ENCODE data around the gene ASIC1. TPM values are rescaled to one million over a fixed set of nuclear protein-coding genes. Genes with fewer than 3 reads are reported as not detected.

Gene ASIC1
- total and polyA plus RNA-seq, 2 experiments from 2014 or later: 0.76 to 1.5 TPM

GRCh38 chr12:50110762-50111351 lies 53.5 kb downstream of the ASIC1 start:
- peak overlapping the region; percentile 94; the same call in 1 of the 2 replicates for H3K27ac Mint-ChIP-seq
- Histone ChIP-seq H3K9me2 (ENCODE audit: insufficient read depth) (no peaks in the 10 kb centered on the region), H4K20me1 (replicated peaks; ENCODE audit: insufficient read depth) (no peaks in the 10 kb centered on the region), H3K27ac (ENCODE audit: low read depth) (peak overlapping the region; percentile 84), H3K4me1 (ENCODE audit: insufficient read depth) (peaks cover 12% of the 10 kb centered on the region; the same call in 1 of the 2 replicates), H3K79me2 (replicated peaks; ENCODE audit: insufficient read depth) (peaks cover 23% of the 10 kb centered on the region), H3K36me3 (ENCODE audit: insufficient read depth) (no peaks in the 10 kb centered on the region), H3F3A (replicated peaks; ENCODE audit: low read depth) (peaks cover 16% of the 10 kb centered on the region), H3K4me3 (peak overlapping the region; percentile 45), H3K27me3 (ENCODE audit: insufficient read depth) (no peaks in the 10 kb centered on the region), H3K4me2 (peak overlapping the region; percentile 59), H2AFZ (peak overlapping the region; percentile 94)
- peaks cover 3% of the 10 kb centered on the region; the same call in 2 of the 3 replicates for H3K36me3 Mint-ChIP-seq (ENCODE audit: low read depth)
- peak; percentile 70 for DNase-seq (ENCODE audit: low spot score)
- TF ChIP-seq ZNF114 (CRISPR knock-in tag; IDR thresholded peaks at IDR 0.05) (no peak), CTCF (conservative IDR thresholded peaks at IDR 0.05; ENCODE audit: low read depth in 2 of 2) (no peak), ZNF331 (CRISPR knock-in tag; IDR thresholded peaks at IDR 0.05; ENCODE audit: low read depth) (no peak), JUNB (IDR thresholded peaks at IDR 0.05; ENCODE audit: unreplicated experiment) (no peak), STAT1 (IDR thresholded peaks at IDR 0.05; ENCODE audit: unreplicated experiment) (no peak)
- peak; percentile 7 for ATAC-seq
- H3K4me1 Mint-ChIP-seq: peaks cover 24% of the 10 kb centered on the region
- peaks cover 7% of the 10 kb centered on the region for H3K27me3 Mint-ChIP-seq (ENCODE audit: insufficient read depth, low read depth, poor library complexity)
- peaks cover 2% of the 10 kb centered on the region; the same call in 1 of the 3 replicates for H3K9me3 Mint-ChIP-seq
- peak overlapping the region; percentile 97 for H3K4me3 Mint-ChIP-seq

GRCh38 chr12:50111395-50111692 lies 53.9 kb downstream of the ASIC1 start:
- Histone ChIP-seq H3K4me3 (peak overlapping the region; percentile 45), H3K27me3 (ENCODE audit: insufficient read depth) (no peaks in the 10 kb centered on the region), H3K27ac (ENCODE audit: low read depth) (no peak overlapping the region; the same call in 1 of the 2 replicates), H3K36me3 (ENCODE audit: insufficient read depth) (no peaks in the 10 kb centered on the region), H3K79me2 (replicated peaks; ENCODE audit: insufficient read depth) (peaks cover 23% of the 10 kb centered on the region), H3K4me2 (peak overlapping the region; percentile 59), H3F3A (replicated peaks; ENCODE audit: low read depth) (peaks cover 16% of the 10 kb centered on the region), H2AFZ (peak overlapping the region; percentile 94; the same call in 1 of the 2 replicates), H4K20me1 (replicated peaks; ENCODE audit: insufficient read depth) (no peaks in the 10 kb centered on the region), H3K4me1 (ENCODE audit: insufficient read depth) (peaks cover 12% of the 10 kb centered on the region; the same call in 1 of the 2 replicates), H3K9me2 (ENCODE audit: insufficient read depth) (no peaks in the 10 kb centered on the region)
- Mint-ChIP-seq H3K4me1 (peaks cover 24% of the 10 kb centered on the region), H3K27me3 (ENCODE audit: insufficient read depth, low read depth, poor library complexity) (peaks cover 7% of the 10 kb centered on the region), H3K4me3 (peak overlapping the region; percentile 97), H3K27ac (peak overlapping the region; percentile 94), H3K9me3 (peaks cover 2% of the 10 kb centered on the region; the same call in 1 of the 3 replicates), H3K36me3 (ENCODE audit: low read depth) (peaks cover 3% of the 10 kb centered on the region; the same call in 2 of the 3 replicates)
- DNase-seq (ENCODE audit: low spot score) (no peak), ATAC-seq (peak; percentile 1)
- TF ChIP-seq ZNF462 (CRISPR knock-in tag; IDR thresholded peaks at IDR 0.05): no peak
- TF ChIP-seq REST (IDR thresholded peaks at IDR 0.05; ENCODE audit: unreplicated experiment): no peak
- TF ChIP-seq ETS1 (IDR thresholded peaks at IDR 0.05): no peak
- TF ChIP-seq ZNF114 (CRISPR knock-in tag; IDR thresholded peaks at IDR 0.05): no peak
- TF ChIP-seq ZNF331 (CRISPR knock-in tag; IDR thresholded peaks at IDR 0.05; ENCODE audit: low read depth): no peak
